ENCODE results near the gene CADPS2. TPM values are rescaled to one million over a fixed set of nuclear protein-coding genes. Genes with fewer than 3 reads are reported as not detected.

Gene CADPS2
- total RNA-seq, 1 donor from 2014 or later, result 6.4 TPM

DNA sequence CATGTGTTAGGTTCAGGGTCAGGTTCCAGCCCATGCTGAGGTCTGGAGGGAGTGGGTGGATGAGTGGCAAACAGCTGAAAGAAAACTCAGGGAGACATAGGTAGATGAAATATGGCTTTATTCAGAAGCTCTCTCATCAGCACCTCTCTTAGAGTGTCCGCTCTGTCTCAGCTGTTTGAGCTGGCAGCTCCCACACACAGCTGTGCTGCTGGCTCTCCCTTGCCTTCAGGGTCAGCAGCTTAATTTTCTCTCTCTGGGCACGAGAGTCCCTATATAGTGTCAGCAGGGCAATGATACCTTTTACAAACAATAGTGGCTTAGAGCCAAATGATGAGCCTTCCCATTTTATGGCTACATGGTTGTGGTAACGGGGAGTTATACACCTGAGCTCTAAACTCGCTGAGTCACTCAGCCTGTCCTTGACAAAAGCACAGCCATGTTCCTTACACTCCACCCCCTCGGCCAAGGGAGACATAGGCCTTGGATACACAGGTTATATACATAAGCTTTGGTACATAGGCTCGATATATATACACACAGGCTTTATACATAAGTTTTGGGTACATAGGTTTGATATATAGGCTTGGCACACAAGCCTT, 197.8 kb downstream of the CADPS2 start:
- Histone ChIP-seq H4K20me1 (ENCODE audit: insufficient read depth, low read length) (no peaks in the 10 kb centered on the region), H3K27ac (ENCODE audit: low read depth, low read length) (no peak overlapping the region), H3K4me1 (ENCODE audit: insufficient read depth, low read length) (no peaks in the 10 kb centered on the region), H3K27me3 (ENCODE audit: insufficient read depth, low read length) (no peaks in the 10 kb centered on the region), H3K4me2 (ENCODE audit: low read length) (no peak overlapping the region), H3K4me3 (ENCODE audit: insufficient read depth, low read depth, low read length) (no peak overlapping the region), H3K36me3 (ENCODE audit: insufficient read depth, low read length) (no peaks in the 10 kb centered on the region), H3K9ac (ENCODE audit: low read length) (no peak overlapping the region), H2AFZ (ENCODE audit: low read depth, low read length) (no peak overlapping the region), H3K9me3 (ENCODE audit: insufficient read depth, low read depth, low read length) (no peaks in the 10 kb centered on the region), H3K79me2 (ENCODE audit: insufficient read depth, low read length) (no peaks in the 10 kb centered on the region)
- no peak overlapping the region for H3K27ac Mint-ChIP-seq (ENCODE audit: unreplicated experiment)
- H3K27me3 Mint-ChIP-seq (ENCODE audit: low read depth, unreplicated experiment), result no peaks in the 10 kb centered on the region
- peaks cover 2% of the 10 kb centered on the region for H3K9me3 Mint-ChIP-seq (ENCODE audit: unreplicated experiment)
- peaks cover 2% of the 10 kb centered on the region for H3K36me3 Mint-ChIP-seq (ENCODE audit: low read depth, unreplicated experiment)
- DNase-seq (ENCODE audit: low read depth), result no peak
- FAIRE-seq, result no peak
- no peaks in the 10 kb centered on the region for H3K4me1 Mint-ChIP-seq (ENCODE audit: low read depth, unreplicated experiment)
- no peak for TF ChIP-seq EZH2 (IDR thresholded peaks at IDR 0.05; ENCODE audit: insufficient read depth, low read length)
- TF ChIP-seq, protein P1, sequence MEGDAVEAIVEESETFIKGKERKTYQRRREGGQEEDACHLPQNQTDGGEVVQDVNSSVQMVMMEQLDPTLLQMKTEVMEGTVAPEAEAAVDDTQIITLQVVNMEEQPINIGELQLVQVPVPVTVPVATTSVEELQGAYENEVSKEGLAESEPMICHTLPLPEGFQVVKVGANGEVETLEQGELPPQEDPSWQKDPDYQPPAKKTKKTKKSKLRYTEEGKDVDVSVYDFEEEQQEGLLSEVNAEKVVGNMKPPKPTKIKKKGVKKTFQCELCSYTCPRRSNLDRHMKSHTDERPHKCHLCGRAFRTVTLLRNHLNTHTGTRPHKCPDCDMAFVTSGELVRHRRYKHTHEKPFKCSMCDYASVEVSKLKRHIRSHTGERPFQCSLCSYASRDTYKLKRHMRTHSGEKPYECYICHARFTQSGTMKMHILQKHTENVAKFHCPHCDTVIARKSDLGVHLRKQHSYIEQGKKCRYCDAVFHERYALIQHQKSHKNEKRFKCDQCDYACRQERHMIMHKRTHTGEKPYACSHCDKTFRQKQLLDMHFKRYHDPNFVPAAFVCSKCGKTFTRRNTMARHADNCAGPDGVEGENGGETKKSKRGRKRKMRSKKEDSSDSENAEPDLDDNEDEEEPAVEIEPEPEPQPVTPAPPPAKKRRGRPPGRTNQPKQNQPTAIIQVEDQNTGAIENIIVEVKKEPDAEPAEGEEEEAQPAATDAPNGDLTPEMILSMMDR (IDR thresholded peaks at IDR 0.05; ENCODE audit: insufficient read depth, low read depth, low read length), result no peak
- no peak overlapping the region for H3K4me3 Mint-ChIP-seq (ENCODE audit: unreplicated experiment)

DNA sequence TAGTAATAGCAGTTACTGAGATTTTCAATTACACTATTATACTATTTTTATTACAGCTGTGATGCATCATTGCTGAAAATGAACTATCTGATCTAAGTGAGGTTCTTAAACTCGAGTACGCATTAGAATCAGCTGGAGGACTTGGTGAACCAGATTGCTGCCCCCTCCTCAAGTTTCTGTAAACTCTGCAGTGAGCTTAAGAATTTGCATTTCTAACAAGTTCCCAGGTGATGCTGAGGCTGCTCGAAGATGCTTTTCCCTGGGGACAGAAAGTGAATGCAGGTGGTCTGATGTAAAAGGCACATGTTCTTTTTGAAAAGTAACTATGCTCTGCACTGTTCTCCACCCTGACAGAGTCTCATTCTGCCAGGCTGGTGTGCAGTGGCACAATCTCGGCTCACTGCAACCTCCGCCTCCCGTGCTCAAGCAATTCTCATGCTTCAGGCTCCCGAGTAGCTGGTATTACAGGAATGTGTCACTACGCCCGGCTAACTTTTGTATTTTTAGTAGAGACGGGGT, 199.8 kb downstream of the CADPS2 start:
- Histone ChIP-seq H3K9ac (ENCODE audit: low read length) (no peak overlapping the region), H3K4me1 (ENCODE audit: insufficient read depth, low read length) (no peaks in the 10 kb centered on the region), H3K4me3 (ENCODE audit: insufficient read depth, low read depth, low read length) (no peak overlapping the region), H2AFZ (ENCODE audit: low read depth, low read length) (no peak overlapping the region), H3K4me2 (ENCODE audit: low read length) (no peak overlapping the region), H3K9me3 (ENCODE audit: insufficient read depth, low read depth, low read length) (no peaks in the 10 kb centered on the region), H3K36me3 (ENCODE audit: insufficient read depth, low read length) (no peaks in the 10 kb centered on the region), H3K27me3 (ENCODE audit: insufficient read depth, low read length) (no peaks in the 10 kb centered on the region), H3K27ac (ENCODE audit: low read depth, low read length) (no peak overlapping the region), H3K79me2 (ENCODE audit: insufficient read depth, low read length) (no peaks in the 10 kb centered on the region), H4K20me1 (ENCODE audit: insufficient read depth, low read length) (no peaks in the 10 kb centered on the region)
- H3K4me1 Mint-ChIP-seq (ENCODE audit: low read depth, unreplicated experiment), result no peaks in the 10 kb centered on the region
- DNase-seq (ENCODE audit: low read depth), result no peak
- no peaks in the 10 kb centered on the region for H3K9me3 Mint-ChIP-seq (ENCODE audit: unreplicated experiment)
- TF ChIP-seq, protein P1 (IDR thresholded peaks at IDR 0.05; ENCODE audit: insufficient read depth, low read depth, low read length), result no peak
- TF ChIP-seq EZH2 (IDR thresholded peaks at IDR 0.05; ENCODE audit: insufficient read depth, low read length), result no peak
- H3K36me3 Mint-ChIP-seq (ENCODE audit: low read depth, unreplicated experiment), result no peaks in the 10 kb centered on the region
- no peak overlapping the region for H3K27ac Mint-ChIP-seq (ENCODE audit: unreplicated experiment)
- no peak for FAIRE-seq
- H3K4me3 Mint-ChIP-seq (ENCODE audit: unreplicated experiment), result no peak overlapping the region
- no peaks in the 10 kb centered on the region for H3K27me3 Mint-ChIP-seq (ENCODE audit: low read depth, unreplicated experiment)

DNA sequence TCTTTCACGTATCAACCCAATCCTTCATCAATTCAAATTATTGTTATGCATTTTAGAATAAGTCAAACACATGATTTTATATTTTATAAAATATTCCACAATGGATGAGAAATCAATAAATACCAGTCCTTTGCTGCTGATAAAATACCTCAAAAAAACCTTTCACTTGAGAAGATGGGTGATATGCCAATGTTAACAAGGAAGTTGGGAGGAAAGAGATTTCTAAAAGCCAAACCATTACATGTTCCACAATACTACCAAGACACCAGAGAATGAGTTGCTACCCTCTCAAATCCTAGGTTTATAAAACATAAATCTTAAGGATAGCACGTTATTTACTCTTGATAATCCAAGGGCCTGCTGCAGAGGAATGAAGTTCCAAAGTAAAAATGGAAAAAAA, 201.8 kb downstream of the CADPS2 start:
- no peak overlapping the region for H2AFZ ChIP-seq (ENCODE audit: low read depth, low read length)
- H3K27me3 Mint-ChIP-seq (ENCODE audit: low read depth, unreplicated experiment), result no peaks in the 10 kb centered on the region
- H3K36me3 ChIP-seq (ENCODE audit: insufficient read depth, low read length), result no peaks in the 10 kb centered on the region
- H3K36me3 Mint-ChIP-seq (ENCODE audit: low read depth, unreplicated experiment), result no peaks in the 10 kb centered on the region
- peaks cover under 1% of the 10 kb centered on the region for H3K9me3 Mint-ChIP-seq (ENCODE audit: unreplicated experiment)
- peaks cover under 1% of the 10 kb centered on the region for H3K4me1 Mint-ChIP-seq (ENCODE audit: low read depth, unreplicated experiment)
- H4K20me1 ChIP-seq (ENCODE audit: insufficient read depth, low read length), result no peaks in the 10 kb centered on the region
- no peak overlapping the region for H3K27ac ChIP-seq (ENCODE audit: low read depth, low read length)
- FAIRE-seq (no peak), DNase-seq (ENCODE audit: low read depth) (no peak)
- H3K27ac Mint-ChIP-seq (ENCODE audit: unreplicated experiment), result no peak overlapping the region
- no peaks in the 10 kb centered on the region for H3K79me2 ChIP-seq (ENCODE audit: insufficient read depth, low read length)
- H3K4me3 Mint-ChIP-seq (ENCODE audit: unreplicated experiment), result no peak overlapping the region
- no peak overlapping the region for H3K4me3 ChIP-seq (ENCODE audit: insufficient read depth, low read depth, low read length)
- no peak overlapping the region for H3K9ac ChIP-seq (ENCODE audit: low read length)
- TF ChIP-seq, protein P1 (IDR thresholded peaks at IDR 0.05; ENCODE audit: insufficient read depth, low read depth, low read length), result no peak
- TF ChIP-seq EZH2 (IDR thresholded peaks at IDR 0.05; ENCODE audit: insufficient read depth, low read length), result no peak
- no peak overlapping the region for H3K4me2 ChIP-seq (ENCODE audit: low read length)
- H3K9me3 ChIP-seq (ENCODE audit: insufficient read depth, low read depth, low read length), result no peaks in the 10 kb centered on the region
- no peaks in the 10 kb centered on the region for H3K27me3 ChIP-seq (ENCODE audit: insufficient read depth, low read length)
- no peaks in the 10 kb centered on the region for H3K4me1 ChIP-seq (ENCODE audit: insufficient read depth, low read length)
